OCI-LY7 (cell line): ENCODE measurements around the gene ZNF609. TPM values are rescaled to one million over a fixed set of nuclear protein-coding genes. Genes with fewer than 3 reads are reported as not detected.

Experiments
- BruUV-seq: library from RNA; stranded (reverse); fragments of 400-500 nt; replicated peaks from 2 replicates; lab custom pipeline; 2021; lab: Mats Ljungman, UMichigan
- CTCF ChIA-PET: fragments of 300-600 bp; sonication (Branson Sonifier 250); formaldehyde crosslinking; loops from one replicate; lab custom pipeline; 2022; ENCODE audit warnings: antibody characterized with exemption; ENCODE audit not compliant: unreplicated experiment; lab: Charles Lee
- POLR2A ChIA-PET: fragments of 300-600 bp; sonication (Branson Sonifier 250); formaldehyde crosslinking; loops from one replicate; lab custom pipeline; 2022; ENCODE audit warnings: antibody characterized with exemption; lab: Charles Lee
- DNase-seq: peaks from one replicate; pipeline ENCODE4 v3.0.0-alpha.2; 2015; ENCODE audit warnings: low spot score
- H2AFZ ChIP-seq: fragments of 200-600 bp; sonication (generic), shearing (Covaris generic); 2 replicates; pipeline ENCODE4 v1.6.1; 2014; ENCODE audit warnings: mild to moderate bottlenecking, antibody characterized with exemption, low read length, moderate library complexity
- H3K27ac ChIP-seq: fragments of 200-600 bp; sonication (generic); 2 replicates; pipeline ENCODE4 v1.5.1; 2014; ENCODE audit warnings: mixed run types, low read depth, mild to moderate bottlenecking, moderate library complexity, low read length, inconsistent platforms; ENCODE audit not compliant: poor library complexity, severe bottlenecking
- H3K36me3 ChIP-seq: fragments of 200-600 bp; sonication (generic); 2 replicates; pipeline ENCODE4 v1.6.1; 2014; ENCODE audit warnings: mild to moderate bottlenecking, antibody characterized with exemption, low read length, moderate library complexity, mixed read lengths; ENCODE audit not compliant: insufficient read depth
- H3K4me1 ChIP-seq: fragments of 200-600 bp; sonication (generic); 2 replicates; pipeline ENCODE4 v1.5.1; 2014; ENCODE audit warnings: mild to moderate bottlenecking, low read length; ENCODE audit not compliant: insufficient read depth, poor library complexity, severe bottlenecking
- H3K4me2 ChIP-seq: fragments of 200-600 bp; sonication (generic); 2 replicates; pipeline ENCODE4 v1.6.1; 2014; ENCODE audit warnings: mild to moderate bottlenecking, low read length
- H3K4me3 ChIP-seq: fragments of 200-600 bp; sonication (generic); 2 replicates; pipeline ENCODE4 v1.5.1; 2014; ENCODE audit warnings: mild to moderate bottlenecking, low read depth, low read length; ENCODE audit not compliant: poor library complexity, severe bottlenecking
- H3K79me2 ChIP-seq: fragments of 200-600 bp; sonication (generic); 2 replicates; pipeline ENCODE4 v1.6.1; 2016; ENCODE audit warnings: low read depth, mild to moderate bottlenecking, low read length, moderate library complexity, mixed read lengths; ENCODE audit not compliant: insufficient read depth
- H3K9me2 ChIP-seq: fragments of 200-600 bp; sonication (generic); 2 replicates; pipeline ENCODE4 v1.6.1; 2016; ENCODE audit warnings: mild to moderate bottlenecking, low read length, mixed read lengths; ENCODE audit not compliant: insufficient read depth
- H3K9me3 ChIP-seq: fragments of 200-600 bp; sonication (generic); 2 replicates; pipeline ENCODE4 v1.6.1; 2014; ENCODE audit warnings: mild to moderate bottlenecking, mixed run types, low read length, mixed read lengths
- H4K20me1 ChIP-seq: fragments of 200-600 bp; sonication (generic); 2 replicates; pipeline ENCODE4 v1.6.1; 2014; ENCODE audit warnings: mild to moderate bottlenecking, antibody characterized with exemption, low read length, moderate library complexity, mixed read lengths; ENCODE audit not compliant: insufficient read depth
- CTCF ChIP-seq: fragments of 200-600 bp; sonication (generic); conservative IDR thresholded peaks from 2 replicates; pipeline ENCODE4 v1.5.1; 2014; ENCODE audit warnings: mild to moderate bottlenecking, antibody characterized with exemption, low read length, moderate library complexity, mixed read lengths
- EZH2phosphoT487 ChIP-seq: fragments of 200-600 bp; sonication (generic); IDR thresholded peaks from 2 replicates; pipeline ENCODE4 v1.6.1; 2018; ENCODE audit warnings: low read depth, borderline replicate concordance, mild to moderate bottlenecking, mixed run types, antibody characterized with exemption, low read length, moderate library complexity, mixed read lengths
- intact Hi-C: fragments of 100-400 bp; cut with micrococcal nuclease; formaldehyde crosslinking; loops from one replicate; pipeline ENCODE4 v1.10.0; 2022; ENCODE audit not compliant: unreplicated experiment
- total RNA-seq, 2 experiments: library from RNA; depleted of rRNA in 1 of 2; stranded (reverse); fragments of >200 nt in 1 of 2; shearing (Covaris generic) in 1 of 2; gene quantifications; 2 replicates each; pipeline ENCODE4 v1.2.3, GENCODE V29; 2014 to 2022

The ZNF609 gene
- total RNA-seq, 2 experiments from 2014 or later: 17.2 to 35.1 TPM

- CTCF ChIA-PET: no interaction called here
- H3K9me2 ChIP-seq: no peaks in the 10 kb centered on the region
- no peaks in the 10 kb centered on the region for H3K36me3 ChIP-seq
- no peak overlapping the region for H3K4me2 ChIP-seq
- H3K9me3 ChIP-seq: no peaks in the 10 kb centered on the region
- no peak overlapping the region for H3K27ac ChIP-seq
- POLR2A ChIA-PET: no interaction called here
- DNase-seq: no peak
- no peak overlapping the region for H3K4me3 ChIP-seq
- H3K79me2 ChIP-seq: no peaks in the 10 kb centered on the region
- no peaks in the 10 kb centered on the region for H4K20me1 ChIP-seq
- intact Hi-C loops: no loop called here
- H3K4me1 ChIP-seq: no peaks in the 10 kb centered on the region
- no peak overlapping the region for H2AFZ ChIP-seq
- BruUV-seq: no TSS peak
- TF ChIP-seq EZH2phosphoT487: no peak
- TF ChIP-seq CTCF: no peak
Observed at GRCh38 chr15:64667736-64668161, 207.4 kb downstream of the ZNF609 start.

- Histone ChIP-seq H3K9me3 (no peaks in the 10 kb centered on the region), H3K36me3 (peaks cover 24% of the 10 kb centered on the region; the same call in 1 of the 2 replicates), H3K27ac (no peak overlapping the region), H3K4me1 (no peaks in the 10 kb centered on the region), H3K4me2 (no peak overlapping the region), H3K4me3 (no peak overlapping the region), H4K20me1 (no peaks in the 10 kb centered on the region), H3K9me2 (no peaks in the 10 kb centered on the region), H3K79me2 (no peaks in the 10 kb centered on the region), H2AFZ (no peak overlapping the region)
- POLR2A ChIA-PET: interaction anchor here (1.2 kb wide), 3 partner anchors 75 to 481 kb away, joined by 3 to 7 read pairs (median 3); no protein-coding TSS in a partner anchor
- intact Hi-C loops: no loop called here
- no peak for DNase-seq
- BruUV-seq: no TSS peak
- TF ChIP-seq EZH2phosphoT487: no peak
- no peak for TF ChIP-seq CTCF
- CTCF ChIA-PET: no interaction called here
Observed at GRCh38 chr15:64673866-64674265, 213.5 kb downstream of the ZNF609 start.

- POLR2A ChIA-PET: no interaction called here
- no peak overlapping the region for H3K4me2 ChIP-seq
- H3K36me3 ChIP-seq: peaks cover 62% of the 10 kb centered on the region; the same call in 1 of the 2 replicates
Observed at GRCh38 chr15:64678126-64678819, 217.9 kb downstream of the ZNF609 start.

More at GRCh38 chr15:64678126-64678819, 217.9 kb downstream of the ZNF609 start:
- Histone ChIP-seq H4K20me1 (no peaks in the 10 kb centered on the region), H3K79me2 (no peaks in the 10 kb centered on the region), H3K4me1 (no peaks in the 10 kb centered on the region), H3K9me3 (no peaks in the 10 kb centered on the region), H3K9me2 (no peaks in the 10 kb centered on the region), H3K27ac (no peak overlapping the region), H3K4me3 (no peak overlapping the region), H2AFZ (no peak overlapping the region)
- intact Hi-C loops: no loop called here
- DNase-seq: no peak
- CTCF ChIA-PET: no interaction called here
- BruUV-seq: no TSS peak
- TF ChIP-seq CTCF (no peak), EZH2phosphoT487 (no peak)
